Lower leg skin (tissue), 3 donors: ENCODE measurements around the gene MYO18B.

ENCODE experiments used
- CTCF ChIP-seq, 3 donors: fragments of 450-650 bp; IDR thresholded peaks; one replicate each; pipeline ENCODE4 v1.5.1; 2016; ENCODE audit warnings: antibody characterized with exemption in 3 of 3, mild to moderate bottlenecking in 3 of 3, moderate library complexity in 2 of 3
- POLR2A ChIP-seq, 2 donors: fragments of 450-650 bp; IDR thresholded peaks; one replicate each; pipeline ENCODE4 v1.6.1; 2016 to 2017; ENCODE audit warnings: antibody characterized with exemption in 2 of 2, mild to moderate bottlenecking in 1 of 2, moderate library complexity in 1 of 2

- TF ChIP-seq CTCF (IDR thresholded peaks at IDR 0.05), result no peak
- TF ChIP-seq POLR2A (IDR thresholded peaks at IDR 0.05), result no peak
These were observed 6.2 kb downstream of the MYO18B start for GRCh38 chr22:25748140-25748539.
